D341Med (cell line): ENCODE measurements around the gene SLC8A3.

Experiments
- DNase-seq: peaks from one replicate; pipeline ENCODE4 v3.0.0; 2012; ENCODE audit warnings: low spot score

Gene SLC8A3

DNA sequence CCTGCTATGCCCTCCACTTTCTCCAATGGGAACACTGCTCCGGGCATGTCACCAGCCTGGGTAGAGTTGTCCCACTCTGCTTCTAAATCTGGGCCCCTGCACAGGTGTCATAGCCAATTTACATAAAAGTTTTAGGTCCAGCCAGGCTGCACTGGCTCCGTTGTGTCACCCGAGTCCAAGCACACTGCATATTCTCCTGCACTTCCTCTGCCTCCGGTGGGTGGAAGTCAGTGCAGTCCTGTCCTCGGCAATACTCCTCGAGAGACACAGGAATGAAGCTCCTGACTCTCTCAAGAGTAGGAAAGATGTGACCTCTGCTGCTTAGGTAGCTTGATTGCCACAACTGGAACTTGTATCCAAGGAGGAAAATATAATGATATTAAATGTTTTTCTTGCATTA is 15.2 kb downstream of the SLC8A3 start:
- no peak for DNase-seq

DNA sequence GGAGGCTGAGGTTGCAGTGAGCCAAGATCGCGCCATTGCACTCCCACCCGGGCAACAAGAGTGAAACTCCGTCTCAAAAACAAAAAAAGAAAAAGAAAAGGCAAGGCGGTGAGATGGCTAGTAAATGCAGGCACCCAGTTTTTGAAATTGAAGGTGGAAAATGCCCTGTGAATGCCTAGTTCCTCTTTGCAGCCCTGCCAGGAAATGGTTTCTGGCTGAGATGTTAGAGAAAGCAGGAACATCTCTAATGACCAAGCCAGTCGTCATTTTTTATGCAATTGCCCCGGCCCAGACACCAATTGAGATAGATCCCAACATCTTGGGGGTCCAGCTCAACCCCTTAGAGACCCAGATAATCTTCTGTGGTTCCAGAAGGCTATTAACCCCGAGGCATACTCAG is 17.0 kb downstream of the SLC8A3 start:
- DNase-seq, result no peak

GRCh38 chr14:70170976-70171375 is 17.8 kb downstream of the SLC8A3 start:
- DNase-seq, result no peak

- no peak for DNase-seq
These were observed 20.3 kb downstream of the SLC8A3 start for GRCh38 chr14:70168406-70168805.

DNA sequence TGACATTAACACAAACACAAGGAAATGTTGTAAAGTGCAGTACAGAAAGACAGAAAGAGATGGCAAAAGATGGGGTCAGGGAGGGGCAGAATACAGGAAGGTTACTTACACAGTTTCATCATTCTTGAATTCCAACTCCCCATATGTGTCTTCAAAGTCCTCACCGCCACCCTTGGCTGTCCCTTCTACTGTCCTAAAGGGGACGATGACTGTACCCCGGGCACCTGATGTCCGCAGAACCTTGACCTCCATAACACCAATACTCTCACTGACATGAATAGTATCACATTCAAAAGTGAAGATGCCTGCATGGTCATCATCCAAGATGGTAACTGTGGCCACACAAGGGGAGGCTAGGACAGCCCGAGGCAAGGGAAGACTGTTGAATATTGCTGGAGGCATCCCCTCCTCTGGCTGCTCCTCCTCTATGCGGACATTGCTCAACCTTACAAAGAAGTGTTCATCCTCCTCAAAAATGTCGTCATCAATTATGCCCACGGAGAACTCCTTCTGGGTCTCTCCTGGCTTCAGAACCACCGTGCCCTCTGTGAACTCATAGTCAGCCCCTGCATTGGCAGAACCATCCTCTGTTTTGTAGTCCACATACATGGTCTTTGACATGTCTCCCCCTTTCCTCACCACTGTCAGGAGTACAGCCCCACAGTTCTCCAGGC is 22.1 kb downstream of the SLC8A3 start:
- DNase-seq, result no peak

DNA sequence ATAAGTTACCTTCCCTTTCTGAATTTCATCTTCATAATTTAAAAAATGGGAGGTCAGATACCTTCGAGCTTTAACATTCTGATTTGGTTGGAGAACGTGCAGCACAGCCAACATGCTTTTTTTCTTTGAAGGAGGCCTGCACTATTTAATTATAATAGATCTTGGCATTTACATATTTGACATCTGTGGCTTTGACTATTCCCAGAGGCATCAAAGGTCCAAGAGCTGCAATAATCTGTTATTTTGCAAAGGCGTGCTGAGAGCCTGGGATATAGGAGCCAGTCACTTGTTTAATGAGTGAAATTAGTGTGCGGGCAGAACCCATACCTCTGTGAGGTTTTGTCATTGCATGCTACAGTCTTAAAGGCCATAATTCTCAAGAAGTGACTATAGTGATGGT is 26.4 kb downstream of the SLC8A3 start:
- DNase-seq, result no peak

DNA sequence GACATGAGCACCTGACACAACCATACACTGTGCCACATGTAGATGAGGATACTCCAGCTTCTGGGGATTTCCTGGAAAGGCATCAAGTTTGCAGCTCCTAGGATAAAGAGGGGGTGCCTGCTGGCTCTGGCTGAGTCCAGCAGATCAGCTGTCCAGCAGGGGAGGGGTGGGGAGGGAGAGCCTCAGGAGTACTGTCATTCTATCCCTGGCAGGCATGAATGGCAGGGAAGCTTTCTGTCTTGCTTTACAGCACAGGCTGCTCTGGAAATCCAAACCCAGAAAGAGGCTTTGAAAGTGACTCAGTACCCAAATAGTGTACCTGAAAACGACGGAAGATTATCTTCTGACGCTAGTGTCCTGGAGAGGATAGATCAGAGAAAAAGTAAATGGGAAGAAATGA is 32.2 kb downstream of the SLC8A3 start:
- DNase-seq, result no peak

- peak; percentile 47 for DNase-seq
These were observed 36.0 kb downstream of the SLC8A3 start for GRCh38 chr14:70152704-70153103.

DNA sequence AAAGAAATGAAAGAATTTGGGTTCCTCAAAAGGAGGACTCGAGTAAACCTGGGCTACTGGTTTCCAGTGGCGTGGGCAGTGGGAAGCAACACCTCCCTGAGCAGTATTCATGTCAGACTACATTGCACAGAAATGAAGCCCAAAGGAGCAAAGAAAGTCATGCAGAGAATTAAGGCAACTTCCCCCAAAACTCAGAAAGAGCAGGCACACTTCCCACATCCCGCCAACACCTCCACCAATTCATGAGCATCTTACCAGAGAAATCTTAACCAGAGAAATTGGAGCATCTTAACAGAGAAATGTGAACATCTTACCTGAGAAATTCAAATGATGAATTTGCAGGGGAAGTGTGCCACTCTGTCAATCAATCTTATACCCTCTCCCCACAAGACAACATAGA is 36.7 kb downstream of the SLC8A3 start:
- no peak for DNase-seq

GRCh38 chr14:70149596-70150165 is 39.1 kb downstream of the SLC8A3 start:
- DNase-seq, result no peak

- DNase-seq, result no peak
These were observed 39.7 kb downstream of the SLC8A3 start for GRCh38 chr14:70148911-70149595.

GRCh38 chr14:70148351-70148750 is 40.4 kb downstream of the SLC8A3 start:
- no peak for DNase-seq

- no peak for DNase-seq
These were observed 44.7 kb downstream of the SLC8A3 start for GRCh38 chr14:70144046-70144445.

DNA sequence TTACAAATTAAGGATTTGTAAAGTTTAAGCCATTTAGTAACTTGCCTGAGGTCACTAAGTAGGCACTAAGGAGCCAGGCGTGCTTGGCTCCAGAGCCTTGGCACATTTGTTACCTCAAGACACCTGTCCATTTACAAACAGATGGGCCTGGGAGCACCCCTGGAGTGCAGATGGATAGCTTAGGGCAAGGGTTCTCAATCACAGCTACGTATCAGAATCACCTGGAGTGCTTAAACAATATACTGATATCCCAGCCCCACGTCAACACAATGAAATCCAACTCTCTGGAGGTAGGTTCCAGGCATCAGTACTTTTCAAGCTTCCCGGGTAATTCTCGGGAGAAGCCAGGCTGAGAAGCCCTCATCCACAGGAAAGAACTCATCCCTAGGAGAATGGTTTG is 45.4 kb downstream of the SLC8A3 start:
- DNase-seq, result no peak

DNA sequence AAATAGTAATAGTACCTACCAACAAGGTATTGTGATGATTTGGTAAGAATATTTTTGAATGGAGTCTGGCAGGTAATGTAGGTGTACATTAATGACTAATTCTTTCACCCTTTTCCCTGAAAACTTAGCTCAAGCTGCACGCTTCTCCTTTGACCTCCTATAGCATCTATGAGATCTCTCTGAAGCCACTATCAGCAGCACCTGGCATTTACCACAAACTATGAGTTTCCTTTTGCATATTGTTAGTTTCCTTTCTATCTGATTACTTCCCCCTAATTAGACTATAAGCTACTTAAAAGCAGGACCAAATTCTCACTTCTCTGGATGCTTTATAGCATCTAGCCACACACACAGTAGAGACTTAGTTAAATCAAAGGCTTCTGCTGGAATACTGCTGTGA is 48.1 kb downstream of the SLC8A3 start:
- no peak for DNase-seq

GRCh38 chr14:70139384-70139783 is 49.4 kb downstream of the SLC8A3 start:
- no peak for DNase-seq

- no peak for DNase-seq
These were observed 51.0 kb downstream of the SLC8A3 start for GRCh38 chr14:70137788-70138187.

DNA sequence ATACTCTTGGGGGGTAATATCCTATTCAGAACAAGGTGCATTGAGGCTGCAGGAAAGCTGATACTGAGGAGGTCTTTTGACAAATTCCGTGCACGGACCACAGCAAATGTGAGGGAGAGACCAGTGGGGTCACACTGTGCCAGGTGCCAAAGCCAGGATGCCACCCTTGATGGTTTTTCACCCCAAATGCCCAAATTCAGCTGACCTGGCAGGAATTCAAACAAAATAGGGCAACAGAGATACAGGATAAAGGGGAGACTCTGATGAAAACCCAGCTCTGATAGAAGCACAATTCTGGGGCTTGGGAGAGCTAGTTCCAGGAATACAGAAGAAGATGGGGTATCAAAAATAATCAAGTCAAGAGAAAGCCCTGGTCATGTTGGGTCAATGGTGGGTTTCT is 55.3 kb downstream of the SLC8A3 start:
- no peak for DNase-seq

GRCh38 chr14:70130482-70130881 is 58.3 kb downstream of the SLC8A3 start:
- no peak for DNase-seq

DNA sequence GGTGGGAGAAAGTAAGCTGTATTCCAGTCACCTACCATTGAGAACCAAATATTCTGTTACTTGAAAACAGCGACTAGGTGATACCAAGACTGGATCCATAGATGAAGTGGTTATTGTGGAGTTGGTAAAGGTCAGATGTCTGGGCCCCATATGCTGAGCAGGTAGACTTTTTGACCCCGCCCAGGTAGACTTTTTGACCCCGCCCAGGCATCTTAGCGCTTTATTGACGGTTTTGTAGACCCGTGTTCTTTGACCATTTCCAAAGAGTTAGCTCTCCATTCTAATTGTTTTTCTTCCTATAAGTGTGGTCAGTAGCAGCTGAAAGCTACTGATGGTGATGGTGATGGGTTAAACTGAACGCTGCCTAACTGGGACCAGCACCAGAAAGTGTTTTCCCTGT is 61.6 kb downstream of the SLC8A3 start:
- no peak for DNase-seq

GRCh38 chr14:70123796-70124195 is 65.0 kb downstream of the SLC8A3 start:
- DNase-seq, result no peak

DNA sequence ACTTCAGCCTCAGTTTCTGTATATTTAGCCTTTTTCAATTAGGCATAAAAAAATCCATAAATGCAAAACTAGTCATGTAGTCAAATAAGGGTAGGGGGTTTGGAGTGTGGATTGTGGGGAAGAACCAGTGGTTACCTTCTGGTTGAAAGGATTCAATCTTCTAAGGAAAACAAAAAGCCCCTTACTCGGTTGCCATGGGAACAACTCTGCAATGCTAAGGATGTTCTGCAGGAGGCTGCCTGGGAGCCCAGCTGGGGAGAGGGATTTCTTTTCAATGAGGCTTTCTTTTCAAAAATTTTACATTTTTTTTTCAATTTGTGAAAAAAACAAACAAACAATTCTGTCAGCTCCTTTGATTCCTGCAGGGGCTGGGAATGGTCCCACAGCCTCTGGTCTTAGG is 67.2 kb downstream of the SLC8A3 start:
- DNase-seq, result no peak

GRCh38 chr14:70118064-70118463 is 70.7 kb downstream of the SLC8A3 start:
- no peak for DNase-seq

- DNase-seq, result no peak
These were observed 72.5 kb downstream of the SLC8A3 start for GRCh38 chr14:70116278-70116677.
